Stimulated activated CD4-positive, alpha-beta T cell treated with anti-CD3 and anti-CD28 coated beads, Interleukin-2, amount 100 ng/mL, for 4 hours (primary cell): ENCODE data around the gene ATP10B.
"Not testable (repeated sequence)": the region's sequence is repeated elsewhere in the genome, so short reads cannot be mapped to it uniquely, and the experiment has no call there.

Source experiments
- DNase-seq: peaks from one replicate; pipeline ENCODE4 v3.0.0-alpha.2; 2020; ENCODE audit warnings: low read depth

ATP10B gene

GRCh38 chr5:160750938-160751657 is 100.9 kb downstream of the ATP10B start:
- no peak for DNase-seq

GRCh38 chr5:160749682-160750081 is 102.3 kb downstream of the ATP10B start:
- DNase-seq, result no peak

- DNase-seq, result no peak
These were observed 103.0 kb downstream of the ATP10B start for GRCh38 chr5:160749026-160749425.

- DNase-seq, result no peak
These were observed 104.0 kb downstream of the ATP10B start for GRCh38 chr5:160747987-160748386.

- DNase-seq, result no peak
These were observed 104.5 kb downstream of the ATP10B start for GRCh38 chr5:160747559-160747958.

GRCh38 chr5:160744268-160745101 is 107.5 kb downstream of the ATP10B start:
- DNase-seq, result no peak

- DNase-seq, result no peak
These were observed 109.0 kb downstream of the ATP10B start for GRCh38 chr5:160743027-160743426.

GRCh38 chr5:160742446-160742845 is 109.6 kb downstream of the ATP10B start:
- DNase-seq, result no peak

GRCh38 chr5:160727296-160727997 is 124.6 kb downstream of the ATP10B start:
- no peak for DNase-seq

GRCh38 chr5:160726721-160727120 is 125.3 kb downstream of the ATP10B start:
- DNase-seq, result no peak

GRCh38 chr5:160720822-160721221 is 131.2 kb downstream of the ATP10B start:
- DNase-seq, result no peak

GRCh38 chr5:160715508-160715907 is 136.5 kb downstream of the ATP10B start:
- not testable (repeated sequence) for DNase-seq

- no peak for DNase-seq
These were observed 148.3 kb downstream of the ATP10B start for GRCh38 chr5:160703547-160704189.

- DNase-seq, result no peak
These were observed 149.1 kb downstream of the ATP10B start for GRCh38 chr5:160702934-160703333.

GRCh38 chr5:160702311-160702803 is 149.7 kb downstream of the ATP10B start:
- DNase-seq, result no peak

GRCh38 chr5:160701403-160701802 is 150.6 kb downstream of the ATP10B start:
- no peak for DNase-seq

- no peak for DNase-seq
These were observed 152.7 kb downstream of the ATP10B start for GRCh38 chr5:160699301-160699700.

- no peak for DNase-seq
These were observed 154.7 kb downstream of the ATP10B start for GRCh38 chr5:160697281-160697680.

GRCh38 chr5:160694896-160695295 is 157.1 kb downstream of the ATP10B start:
- no peak for DNase-seq

GRCh38 chr5:160693831-160694465 is 158.1 kb downstream of the ATP10B start:
- DNase-seq, result no peak

GRCh38 chr5:160692271-160692670 is 159.7 kb downstream of the ATP10B start:
- no peak for DNase-seq

- no peak for DNase-seq
These were observed 166.3 kb downstream of the ATP10B start for GRCh38 chr5:160685695-160686094.
